HepG2 (cell line): ENCODE results near the gene CALM1. TPM values are rescaled to one million over a fixed set of nuclear protein-coding genes. Genes with fewer than 3 reads are reported as not detected.

Experiments
- DNMT3B ChIP-seq: conservative IDR thresholded peaks from 2 replicates; pipeline ENCODE4 v1.6.1; 2016; ENCODE audit warnings: missing biosample characterization, control low read depth
- HNF4A ChIP-seq: sonication (generic); formaldehyde crosslinking; IDR thresholded peaks from 2 replicates; pipeline ENCODE4 v1.4.0; 2020; ENCODE audit warnings: missing genetic modification reagents
- IKZF4 ChIP-seq: sonication (generic); formaldehyde crosslinking; IDR thresholded peaks from 2 replicates; pipeline ENCODE4 v1.5.1; 2020; ENCODE audit warnings: borderline replicate concordance, mild to moderate bottlenecking, low read depth, missing genetic modification reagents; ENCODE audit errors: not compliant biosample characterization
- KAT7 ChIP-seq: IDR thresholded peaks from 2 replicates; pipeline ENCODE4 v1.6.1; 2018; ENCODE audit warnings: borderline replicate concordance, missing compliant biosample characterization
- KLF11 ChIP-seq: IDR thresholded peaks from 2 replicates; pipeline ENCODE4 v1.6.1; 2016; ENCODE audit warnings: missing compliant biosample characterization
- KLF13 ChIP-seq: sonication (generic); formaldehyde crosslinking; IDR thresholded peaks from 2 replicates; pipeline ENCODE4 v1.4.0; 2020; ENCODE audit warnings: mild to moderate bottlenecking, missing genetic modification reagents
- RARA ChIP-seq: IDR thresholded peaks from 2 replicates; pipeline ENCODE4 v1.6.1; 2016; ENCODE audit warnings: missing genetic modification reagents, missing compliant biosample characterization
- REPIN1 ChIP-seq: sonication (generic); formaldehyde crosslinking; IDR thresholded peaks from 2 replicates; pipeline ENCODE4 v1.8.0; 2022; ENCODE audit warnings: missing genetic modification reagents, low read depth, mild to moderate bottlenecking, borderline replicate concordance
- SALL1 ChIP-seq: sonication (generic); formaldehyde crosslinking; IDR thresholded peaks from 2 replicates; pipeline ENCODE4 v1.8.0; 2022; ENCODE audit warnings: mild to moderate bottlenecking, missing genetic modification reagents
- TBX3 ChIP-seq: fragments of 450-650 bp; IDR thresholded peaks from 2 replicates; pipeline ENCODE4 v1.6.1; 2017; ENCODE audit warnings: antibody characterized with exemption, mild to moderate bottlenecking, inconsistent platforms, borderline replicate concordance
- ZNF143 ChIP-seq: sonication (generic); formaldehyde crosslinking; IDR thresholded peaks from 2 replicates; pipeline ENCODE4 v1.4.0; 2020; ENCODE audit warnings: missing genetic modification reagents
- ZNF674 ChIP-seq: sonication (generic); formaldehyde crosslinking; IDR thresholded peaks from 2 replicates; pipeline ENCODE4 v1.5.0; 2020; ENCODE audit warnings: low read depth, mild to moderate bottlenecking, missing genetic modification reagents
- polyA plus RNA-seq, 8 experiments: library from polyadenylated mRNA; depleted of rRNA in 3 of 8; stranded (reverse) in 7 of 8; unstranded in 1 of 8; fragments of >200 nt; fragmentation: Illumina TruSeq in 4 of 8; extraction: Trizol in 4 of 8; gene quantifications; 2 replicates each; pipeline versions ENCODE4 v1.2.1 to v1.2.3, GENCODE V29; 2011 to 2016; ENCODE audit warnings: low read depth in 4 of 8, missing spikeins in 1 of 8, mixed read lengths in 1 of 8; ENCODE audit not compliant: insufficient read depth in 1 of 8
- total RNA-seq, 5 experiments: library from RNA; depleted of rRNA; stranded (reverse); fragments of >200 nt; fragmentation: Illumina TruSeq; extraction: Trizol; gene quantifications; 2 replicates each; pipeline ENCODE4 v1.2.3, GENCODE V29; 2016; ENCODE audit warnings: low read depth in 1 of 5
- TF ChIP-seq, protein P1 (sequence below): sonication (generic); formaldehyde crosslinking; IDR thresholded peaks from 2 replicates; pipeline ENCODE4 v1.5.0; 2020; ENCODE audit warnings: mild to moderate bottlenecking, missing genetic modification reagents
- TF ChIP-seq, protein P2 (sequence below): sonication (generic); formaldehyde crosslinking; IDR thresholded peaks from 2 replicates; pipeline ENCODE4 v1.4.0; 2020; ENCODE audit warnings: missing genetic modification reagents
- TF ChIP-seq, protein P3 (sequence below): sonication (generic); formaldehyde crosslinking; IDR thresholded peaks from 2 replicates; pipeline ENCODE4 v1.5.1; 2020; ENCODE audit warnings: missing genetic modification reagents, mild to moderate bottlenecking, borderline replicate concordance
- TF ChIP-seq, protein P4 (sequence below): sonication (generic); formaldehyde crosslinking; IDR thresholded peaks from 2 replicates; pipeline ENCODE4 v1.5.0; 2020; ENCODE audit warnings: mild to moderate bottlenecking, missing genetic modification reagents
- TF ChIP-seq, protein P5 (sequence below): sonication (generic); formaldehyde crosslinking; IDR thresholded peaks from 2 replicates; pipeline ENCODE4 v1.4.0; 2020; ENCODE audit warnings: missing genetic modification reagents, borderline replicate concordance

CALM1 gene
- total and polyA plus RNA-seq, 2 of the 13 experiments (the other 11 are each of a cell fraction or from before 2014, with no cell fraction given): 110 to 238 TPM

DNA sequence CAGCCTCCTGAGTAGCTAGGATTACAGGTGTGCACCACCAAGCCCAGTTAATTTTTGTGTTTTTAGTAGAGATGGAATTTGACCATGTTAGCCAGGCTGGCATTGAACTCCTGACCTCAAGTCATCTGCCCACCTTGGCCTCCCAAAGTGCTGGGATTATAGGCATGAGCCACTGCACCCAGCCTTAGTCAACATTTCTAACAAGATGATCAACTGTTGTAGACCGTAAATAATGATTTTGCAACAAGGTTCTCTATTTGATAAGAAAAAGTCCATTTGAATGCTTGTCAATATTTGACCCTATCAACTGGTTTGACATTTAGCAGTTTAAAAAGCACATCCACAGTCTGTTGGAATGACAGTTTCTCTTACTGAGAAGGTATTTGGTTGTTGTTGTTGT lies 39.9 kb upstream of the CALM1 start (continued):
- TF ChIP-seq, protein P1, sequence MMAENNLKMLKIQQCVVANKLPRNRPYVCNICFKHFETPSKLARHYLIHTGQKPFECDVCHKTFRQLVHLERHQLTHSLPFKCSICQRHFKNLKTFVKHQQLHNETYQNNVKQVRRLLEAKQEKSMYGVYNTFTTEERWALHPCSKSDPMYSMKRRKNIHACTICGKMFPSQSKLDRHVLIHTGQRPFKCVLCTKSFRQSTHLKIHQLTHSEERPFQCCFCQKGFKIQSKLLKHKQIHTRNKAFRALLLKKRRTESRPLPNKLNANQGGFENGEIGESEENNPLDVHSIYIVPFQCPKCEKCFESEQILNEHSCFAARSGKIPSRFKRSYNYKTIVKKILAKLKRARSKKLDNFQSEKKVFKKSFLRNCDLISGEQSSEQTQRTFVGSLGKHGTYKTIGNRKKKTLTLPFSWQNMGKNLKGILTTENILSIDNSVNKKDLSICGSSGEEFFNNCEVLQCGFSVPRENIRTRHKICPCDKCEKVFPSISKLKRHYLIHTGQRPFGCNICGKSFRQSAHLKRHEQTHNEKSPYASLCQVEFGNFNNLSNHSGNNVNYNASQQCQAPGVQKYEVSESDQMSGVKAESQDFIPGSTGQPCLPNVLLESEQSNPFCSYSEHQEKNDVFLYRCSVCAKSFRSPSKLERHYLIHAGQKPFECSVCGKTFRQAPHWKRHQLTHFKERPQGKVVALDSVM (CRISPR knock-in tag): no peak
- TF ChIP-seq, protein P2, sequence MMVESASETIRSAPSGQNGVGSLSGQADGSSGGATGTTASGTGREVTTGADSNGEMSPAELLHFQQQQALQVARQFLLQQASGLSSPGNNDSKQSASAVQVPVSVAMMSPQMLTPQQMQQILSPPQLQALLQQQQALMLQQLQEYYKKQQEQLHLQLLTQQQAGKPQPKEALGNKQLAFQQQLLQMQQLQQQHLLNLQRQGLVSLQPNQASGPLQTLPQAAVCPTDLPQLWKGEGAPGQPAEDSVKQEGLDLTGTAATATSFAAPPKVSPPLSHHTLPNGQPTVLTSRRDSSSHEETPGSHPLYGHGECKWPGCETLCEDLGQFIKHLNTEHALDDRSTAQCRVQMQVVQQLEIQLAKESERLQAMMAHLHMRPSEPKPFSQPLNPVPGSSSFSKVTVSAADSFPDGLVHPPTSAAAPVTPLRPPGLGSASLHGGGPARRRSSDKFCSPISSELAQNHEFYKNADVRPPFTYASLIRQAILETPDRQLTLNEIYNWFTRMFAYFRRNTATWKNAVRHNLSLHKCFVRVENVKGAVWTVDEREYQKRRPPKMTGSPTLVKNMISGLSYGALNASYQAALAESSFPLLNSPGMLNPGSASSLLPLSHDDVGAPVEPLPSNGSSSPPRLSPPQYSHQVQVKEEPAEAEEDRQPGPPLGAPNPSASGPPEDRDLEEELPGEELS (CRISPR knock-in tag): peak; percentile 28; the same call in 1 of the 2 replicates
- TF ChIP-seq HNF4A (CRISPR knock-in tag) (peak; percentile 54), KAT7 (CRISPR knock-in tag) (no peak), ZNF143 (CRISPR knock-in tag) (no peak), KLF11 (CRISPR knock-in tag) (no peak), SALL1 (CRISPR knock-in tag) (0 out of 2 replicates have a peak, but pooled peaks have one; percentile 21), REPIN1 (CRISPR knock-in tag) (no peak), TBX3 (no peak), RARA (CRISPR knock-in tag) (peak; percentile 54), DNMT3B (no peak), KLF13 (CRISPR knock-in tag) (no peak), ZNF674 (no peak), IKZF4 (CRISPR knock-in tag) (no peak)
- TF ChIP-seq, protein P3, sequence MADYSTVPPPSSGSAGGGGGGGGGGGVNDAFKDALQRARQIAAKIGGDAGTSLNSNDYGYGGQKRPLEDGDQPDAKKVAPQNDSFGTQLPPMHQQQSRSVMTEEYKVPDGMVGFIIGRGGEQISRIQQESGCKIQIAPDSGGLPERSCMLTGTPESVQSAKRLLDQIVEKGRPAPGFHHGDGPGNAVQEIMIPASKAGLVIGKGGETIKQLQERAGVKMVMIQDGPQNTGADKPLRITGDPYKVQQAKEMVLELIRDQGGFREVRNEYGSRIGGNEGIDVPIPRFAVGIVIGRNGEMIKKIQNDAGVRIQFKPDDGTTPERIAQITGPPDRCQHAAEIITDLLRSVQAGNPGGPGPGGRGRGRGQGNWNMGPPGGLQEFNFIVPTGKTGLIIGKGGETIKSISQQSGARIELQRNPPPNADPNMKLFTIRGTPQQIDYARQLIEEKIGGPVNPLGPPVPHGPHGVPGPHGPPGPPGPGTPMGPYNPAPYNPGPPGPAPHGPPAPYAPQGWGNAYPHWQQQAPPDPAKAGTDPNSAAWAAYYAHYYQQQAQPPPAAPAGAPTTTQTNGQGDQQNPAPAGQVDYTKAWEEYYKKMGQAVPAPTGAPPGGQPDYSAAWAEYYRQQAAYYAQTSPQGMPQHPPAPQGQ (CRISPR knock-in tag): no peak
- TF ChIP-seq, protein P4, sequence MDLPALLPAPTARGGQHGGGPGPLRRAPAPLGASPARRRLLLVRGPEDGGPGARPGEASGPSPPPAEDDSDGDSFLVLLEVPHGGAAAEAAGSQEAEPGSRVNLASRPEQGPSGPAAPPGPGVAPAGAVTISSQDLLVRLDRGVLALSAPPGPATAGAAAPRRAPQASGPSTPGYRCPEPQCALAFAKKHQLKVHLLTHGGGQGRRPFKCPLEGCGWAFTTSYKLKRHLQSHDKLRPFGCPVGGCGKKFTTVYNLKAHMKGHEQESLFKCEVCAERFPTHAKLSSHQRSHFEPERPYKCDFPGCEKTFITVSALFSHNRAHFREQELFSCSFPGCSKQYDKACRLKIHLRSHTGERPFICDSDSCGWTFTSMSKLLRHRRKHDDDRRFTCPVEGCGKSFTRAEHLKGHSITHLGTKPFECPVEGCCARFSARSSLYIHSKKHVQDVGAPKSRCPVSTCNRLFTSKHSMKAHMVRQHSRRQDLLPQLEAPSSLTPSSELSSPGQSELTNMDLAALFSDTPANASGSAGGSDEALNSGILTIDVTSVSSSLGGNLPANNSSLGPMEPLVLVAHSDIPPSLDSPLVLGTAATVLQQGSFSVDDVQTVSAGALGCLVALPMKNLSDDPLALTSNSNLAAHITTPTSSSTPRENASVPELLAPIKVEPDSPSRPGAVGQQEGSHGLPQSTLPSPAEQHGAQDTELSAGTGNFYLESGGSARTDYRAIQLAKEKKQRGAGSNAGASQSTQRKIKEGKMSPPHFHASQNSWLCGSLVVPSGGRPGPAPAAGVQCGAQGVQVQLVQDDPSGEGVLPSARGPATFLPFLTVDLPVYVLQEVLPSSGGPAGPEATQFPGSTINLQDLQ (CRISPR knock-in tag): no peak
- TF ChIP-seq, protein P5, sequence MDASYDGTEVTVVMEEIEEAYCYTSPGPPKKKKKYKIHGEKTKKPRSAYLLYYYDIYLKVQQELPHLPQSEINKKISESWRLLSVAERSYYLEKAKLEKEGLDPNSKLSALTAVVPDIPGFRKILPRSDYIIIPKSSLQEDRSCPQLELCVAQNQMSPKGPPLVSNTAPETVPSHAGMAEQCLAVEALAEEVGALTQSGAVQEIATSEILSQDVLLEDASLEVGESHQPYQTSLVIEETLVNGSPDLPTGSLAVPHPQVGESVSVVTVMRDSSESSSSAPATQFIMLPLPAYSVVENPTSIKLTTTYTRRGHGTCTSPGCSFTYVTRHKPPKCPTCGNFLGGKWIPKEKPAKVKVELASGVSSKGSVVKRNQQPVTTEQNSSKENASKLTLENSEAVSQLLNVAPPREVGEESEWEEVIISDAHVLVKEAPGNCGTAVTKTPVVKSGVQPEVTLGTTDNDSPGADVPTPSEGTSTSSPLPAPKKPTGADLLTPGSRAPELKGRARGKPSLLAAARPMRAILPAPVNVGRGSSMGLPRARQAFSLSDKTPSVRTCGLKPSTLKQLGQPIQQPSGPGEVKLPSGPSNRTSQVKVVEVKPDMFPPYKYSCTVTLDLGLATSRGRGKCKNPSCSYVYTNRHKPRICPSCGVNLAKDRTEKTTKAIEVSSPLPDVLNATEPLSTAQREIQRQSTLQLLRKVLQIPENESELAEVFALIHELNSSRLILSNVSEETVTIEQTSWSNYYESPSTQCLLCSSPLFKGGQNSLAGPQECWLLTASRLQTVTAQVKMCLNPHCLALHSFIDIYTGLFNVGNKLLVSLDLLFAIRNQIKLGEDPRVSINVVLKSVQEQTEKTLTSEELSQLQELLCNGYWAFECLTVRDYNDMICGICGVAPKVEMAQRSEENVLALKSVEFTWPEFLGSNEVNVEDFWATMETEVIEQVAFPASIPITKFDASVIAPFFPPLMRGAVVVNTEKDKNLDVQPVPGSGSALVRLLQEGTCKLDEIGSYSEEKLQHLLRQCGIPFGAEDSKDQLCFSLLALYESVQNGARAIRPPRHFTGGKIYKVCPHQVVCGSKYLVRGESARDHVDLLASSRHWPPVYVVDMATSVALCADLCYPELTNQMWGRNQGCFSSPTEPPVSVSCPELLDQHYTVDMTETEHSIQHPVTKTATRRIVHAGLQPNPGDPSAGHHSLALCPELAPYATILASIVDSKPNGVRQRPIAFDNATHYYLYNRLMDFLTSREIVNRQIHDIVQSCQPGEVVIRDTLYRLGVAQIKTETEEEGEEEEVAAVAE (CRISPR knock-in tag): no peak
